HEK293 (cell line): ENCODE results near the gene HBEGF.
"Not testable (repeated sequence)": the region's sequence is repeated elsewhere in the genome, so short reads cannot be mapped to it uniquely, and the experiment has no call there.

Experiments used
- CTCF ChIA-PET: fragments of 350-600 bp; formaldehyde crosslinking; extraction: SDS; loops from one replicate; lab custom pipeline; 2021; ENCODE audit warnings: antibody characterized with exemption; lab: Yijun Ruan, JAX
- POLR2A ChIA-PET: fragments of 300-600 bp; formaldehyde crosslinking; extraction: SDS; loops from one replicate; lab custom pipeline; 2020; ENCODE audit warnings: antibody characterized with exemption, inconsistent platforms; lab: Yijun Ruan, JAX
- H3K27ac ChIP-seq: fragments of 200-500 bp; sonication (Bioruptor generic); 2 replicates; pipeline ENCODE4 v1.5.1; 2014; ENCODE audit warnings: low read depth, low read length, control low read depth, inconsistent platforms; ENCODE audit errors: extremely low read depth
- H3K36me3 ChIP-seq, 2 experiments: fragments of 200-500 bp in 1 of 2; sonication (Bioruptor generic) in 1 of 2; 1 replicate in 1 of 2; 2 replicates in 1 of 2; pipeline ENCODE4 v1.5.1; 2014 to 2017; ENCODE audit warnings: inconsistent platforms in 2 of 2, low read length in 2 of 2; ENCODE audit not compliant: control insufficient read depth in 2 of 2, insufficient read depth in 1 of 2
- H3K4me1 ChIP-seq: fragments of 200-500 bp; sonication (Bioruptor generic); 2 replicates; pipeline ENCODE4 v1.5.1; 2014; ENCODE audit warnings: mild to moderate bottlenecking, low read length, inconsistent platforms; ENCODE audit not compliant: control insufficient read depth, insufficient read depth
- H3K4me3 ChIP-seq: 2 replicates; pipeline ENCODE4 v1.5.1; 2011; ENCODE audit warnings: low read depth, mild to moderate bottlenecking, control low read depth, low read length, moderate library complexity
- H3K9me3 ChIP-seq: fragments of 200-500 bp; sonication (Bioruptor generic); 2 replicates; pipeline ENCODE4 v1.5.1; 2014; ENCODE audit warnings: low read depth, low read length, inconsistent platforms; ENCODE audit not compliant: control insufficient read depth, insufficient read depth
- EGR2 ChIP-seq: fragments of 450-650 bp; formaldehyde crosslinking; IDR thresholded peaks from 2 replicates; pipeline ENCODE4 v1.5.1; 2016; ENCODE audit warnings: low read depth, missing biosample characterization, missing genetic modification characterization
- GLIS1 ChIP-seq: fragments of 450-650 bp; formaldehyde crosslinking; IDR thresholded peaks from 2 replicates; pipeline ENCODE4 v1.5.1; 2016; ENCODE audit warnings: missing biosample characterization, missing genetic modification characterization
- TCF7L2 ChIP-seq: IDR thresholded peaks from 2 replicates; pipeline ENCODE4 v1.6.1; 2011; ENCODE audit warnings: low read depth, mild to moderate bottlenecking, inconsistent platforms, low read length, moderate library complexity, borderline replicate concordance
- ZBTB7A ChIP-seq: fragments of 450-650 bp; formaldehyde crosslinking; IDR thresholded peaks from 2 replicates; pipeline ENCODE4 v1.5.1; 2016; ENCODE audit warnings: low read depth, missing biosample characterization, missing genetic modification characterization
- ZFHX2 ChIP-seq: fragments of 450-650 bp; formaldehyde crosslinking; conservative IDR thresholded peaks from 2 replicates; pipeline ENCODE4 v1.5.1; 2016; ENCODE audit warnings: missing biosample characterization, missing genetic modification characterization
- ZNF175 ChIP-seq: fragments of 450-650 bp; formaldehyde crosslinking; IDR thresholded peaks from 2 replicates; pipeline ENCODE4 v1.5.1; 2016; ENCODE audit warnings: missing biosample characterization, missing genetic modification characterization
- ZNF214 ChIP-seq: fragments of 450-650 bp; formaldehyde crosslinking; IDR thresholded peaks from 2 replicates; pipeline ENCODE4 v1.5.1; 2017; ENCODE audit warnings: missing biosample characterization, mild to moderate bottlenecking, missing genetic modification characterization, borderline replicate concordance
- ZNF302 ChIP-seq: fragments of 450-650 bp; formaldehyde crosslinking; IDR thresholded peaks from 2 replicates; pipeline ENCODE4 v1.5.1; 2016; ENCODE audit warnings: missing biosample characterization, missing genetic modification characterization, low read depth
- ZNF404 ChIP-seq: fragments of 450-650 bp; formaldehyde crosslinking; IDR thresholded peaks from 2 replicates; pipeline ENCODE4 v1.5.1; 2017; ENCODE audit warnings: missing biosample characterization, missing genetic modification characterization
- ZNF423 ChIP-seq: fragments of 450-650 bp; formaldehyde crosslinking; IDR thresholded peaks from 2 replicates; pipeline ENCODE4 v1.5.1; 2016; ENCODE audit warnings: missing biosample characterization, missing genetic modification characterization
- ZNF510 ChIP-seq: fragments of 450-650 bp; formaldehyde crosslinking; IDR thresholded peaks from 2 replicates; pipeline ENCODE4 v1.5.1; 2018; ENCODE audit warnings: mild to moderate bottlenecking, missing genetic modification characterization, missing biosample characterization; ENCODE audit not compliant: insufficient replicate concordance
- ZNF560 ChIP-seq: fragments of 450-650 bp; formaldehyde crosslinking; IDR thresholded peaks from 2 replicates; pipeline ENCODE4 v1.5.1; 2017; ENCODE audit warnings: missing biosample characterization, missing genetic modification characterization, borderline replicate concordance
- ZNF747 ChIP-seq: fragments of 450-650 bp; formaldehyde crosslinking; IDR thresholded peaks from 2 replicates; pipeline ENCODE4 v1.5.1; 2016; ENCODE audit warnings: missing biosample characterization, missing genetic modification characterization
- TF ChIP-seq, protein P1 (sequence below): fragments of 450-650 bp; formaldehyde crosslinking; IDR thresholded peaks from 2 replicates; pipeline ENCODE4 v1.5.1; 2016; ENCODE audit warnings: missing biosample characterization, missing genetic modification characterization
- TF ChIP-seq, protein P2 (sequence below): fragments of 450-650 bp; formaldehyde crosslinking; IDR thresholded peaks from 2 replicates; pipeline ENCODE4 v1.5.1; 2016; ENCODE audit warnings: missing biosample characterization, missing genetic modification characterization

Gene HBEGF

DNA sequence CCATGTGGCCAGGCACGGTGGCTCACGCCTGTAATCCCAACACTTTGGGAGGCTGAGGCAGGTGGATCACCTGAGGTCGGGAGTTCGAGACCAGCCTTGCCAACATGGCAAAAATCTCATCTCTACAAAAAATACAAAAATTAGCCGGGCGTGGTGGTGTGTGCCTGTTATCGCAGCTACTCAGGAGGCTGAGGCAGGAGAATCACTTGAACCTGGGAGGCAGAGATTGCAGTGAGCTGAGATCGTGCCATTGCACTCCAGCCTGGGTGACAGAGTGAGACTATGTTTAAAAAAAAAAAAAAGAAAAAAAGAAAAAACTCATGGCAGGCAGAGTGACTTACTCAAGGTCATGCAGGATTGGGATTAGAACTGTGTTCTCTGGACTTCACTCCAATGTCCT, 2.6 kb downstream of the HBEGF start:
- H3K4me3 ChIP-seq, H3K27ac ChIP-seq, H3K9me3 ChIP-seq, H3K4me1 ChIP-seq, POLR2A ChIA-PET: not testable (repeated sequence)
- H3K36me3 ChIP-seq, result peaks cover 0 to 19% of the 10 kb centered on the region in 2 experiments; a peak in 1 of 3 replicates
- CTCF ChIA-PET, result interaction anchor here (0.6 to 17.1 kb wide), 11 partner anchors 7 to 102 kb away, joined by 3 to 660 read pairs (median 12); partner anchors contain the start of genes PFDN1 and SLC4A9
- TF ChIP-seq, protein P1, sequence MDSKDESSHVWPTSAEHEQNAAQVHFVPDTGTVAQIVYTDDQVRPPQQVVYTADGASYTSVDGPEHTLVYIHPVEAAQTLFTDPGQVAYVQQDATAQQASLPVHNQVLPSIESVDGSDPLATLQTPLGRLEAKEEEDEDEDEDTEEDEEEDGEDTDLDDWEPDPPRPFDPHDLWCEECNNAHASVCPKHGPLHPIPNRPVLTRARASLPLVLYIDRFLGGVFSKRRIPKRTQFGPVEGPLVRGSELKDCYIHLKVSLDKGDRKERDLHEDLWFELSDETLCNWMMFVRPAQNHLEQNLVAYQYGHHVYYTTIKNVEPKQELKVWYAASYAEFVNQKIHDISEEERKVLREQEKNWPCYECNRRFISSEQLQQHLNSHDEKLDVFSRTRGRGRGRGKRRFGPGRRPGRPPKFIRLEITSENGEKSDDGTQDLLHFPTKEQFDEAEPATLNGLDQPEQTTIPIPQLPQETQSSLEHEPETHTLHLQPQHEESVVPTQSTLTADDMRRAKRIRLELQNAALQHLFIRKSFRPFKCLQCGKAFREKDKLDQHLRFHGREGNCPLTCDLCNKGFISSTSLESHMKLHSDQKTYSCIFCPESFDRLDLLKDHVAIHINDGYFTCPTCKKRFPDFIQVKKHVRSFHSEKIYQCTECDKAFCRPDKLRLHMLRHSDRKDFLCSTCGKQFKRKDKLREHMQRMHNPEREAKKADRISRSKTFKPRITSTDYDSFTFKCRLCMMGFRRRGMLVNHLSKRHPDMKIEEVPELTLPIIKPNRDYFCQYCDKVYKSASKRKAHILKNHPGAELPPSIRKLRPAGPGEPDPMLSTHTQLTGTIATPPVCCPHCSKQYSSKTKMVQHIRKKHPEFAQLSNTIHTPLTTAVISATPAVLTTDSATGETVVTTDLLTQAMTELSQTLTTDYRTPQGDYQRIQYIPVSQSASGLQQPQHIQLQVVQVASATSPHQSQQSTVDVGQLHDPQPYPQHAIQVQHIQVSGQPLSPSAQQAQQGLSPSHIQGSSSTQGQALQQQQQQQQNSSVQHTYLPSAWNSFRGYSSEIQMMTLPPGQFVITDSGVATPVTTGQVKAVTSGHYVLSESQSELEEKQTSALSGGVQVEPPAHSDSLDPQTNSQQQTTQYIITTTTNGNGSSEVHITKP, result peak; percentile 42

DNA sequence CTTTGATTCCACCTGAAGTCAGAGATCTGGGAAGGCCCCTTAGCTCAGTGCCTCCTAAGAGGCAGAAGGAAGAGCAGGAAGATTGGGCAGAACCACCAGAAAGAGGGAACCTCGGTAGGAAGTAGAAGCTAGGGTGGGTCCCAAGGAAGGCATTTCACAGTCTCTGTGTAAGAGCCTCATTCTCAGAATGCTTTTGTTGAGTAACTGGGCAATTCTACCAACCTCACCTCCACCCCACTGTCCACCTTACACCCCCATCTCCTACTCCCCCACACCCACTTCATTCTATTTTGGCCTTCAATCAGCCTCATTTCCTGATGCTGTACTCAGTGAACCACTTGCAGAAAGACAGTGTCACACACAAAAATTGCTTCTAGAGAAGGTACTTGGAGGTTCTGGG, 3.5 kb downstream of the HBEGF start:
- CTCF ChIA-PET, result interaction anchor here (0.7 to 17.1 kb wide), 5 partner anchors 9 to 101 kb away, joined by 3 to 660 read pairs (median 4); no protein-coding TSS in a partner anchor
- no peak for TF ChIP-seq ZBTB7A (tag by site-specific recombination)
- 0 out of 2 replicates have a peak, but pooled peaks have one; percentile 26 for TF ChIP-seq ZFHX2
- no peak for TF ChIP-seq GLIS1 (tag by site-specific recombination)
- TF ChIP-seq ZNF560 (tag by site-specific recombination), result no peak
- TF ChIP-seq TCF7L2, result no peak
- TF ChIP-seq ZNF302 (tag by site-specific recombination), result no peak
- TF ChIP-seq ZNF423 (tag by site-specific recombination), result no peak
- no peak for TF ChIP-seq ZNF510
- TF ChIP-seq, protein P1, result peak; percentile 63
- TF ChIP-seq ZNF747, result no peak
- TF ChIP-seq ZNF175, result no peak
- TF ChIP-seq EGR2 (tag by site-specific recombination), result peak; percentile 42; the same call in 1 of the 2 replicates
- TF ChIP-seq, protein P2, sequence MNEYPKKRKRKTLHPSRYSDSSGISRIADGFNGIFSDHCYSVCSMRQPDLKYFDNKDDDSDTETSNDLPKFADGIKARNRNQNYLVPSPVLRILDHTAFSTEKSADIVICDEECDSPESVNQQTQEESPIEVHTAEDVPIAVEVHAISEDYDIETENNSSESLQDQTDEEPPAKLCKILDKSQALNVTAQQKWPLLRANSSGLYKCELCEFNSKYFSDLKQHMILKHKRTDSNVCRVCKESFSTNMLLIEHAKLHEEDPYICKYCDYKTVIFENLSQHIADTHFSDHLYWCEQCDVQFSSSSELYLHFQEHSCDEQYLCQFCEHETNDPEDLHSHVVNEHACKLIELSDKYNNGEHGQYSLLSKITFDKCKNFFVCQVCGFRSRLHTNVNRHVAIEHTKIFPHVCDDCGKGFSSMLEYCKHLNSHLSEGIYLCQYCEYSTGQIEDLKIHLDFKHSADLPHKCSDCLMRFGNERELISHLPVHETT (tag by site-specific recombination), result no peak
- TF ChIP-seq ZNF214 (tag by site-specific recombination), result no peak
- no peak for TF ChIP-seq ZNF404 (tag by site-specific recombination)
- TF ChIP-seq, all 188 proteins: peak for 3
- H3K4me1 ChIP-seq, result no peaks in the 10 kb centered on the region
- H3K9me3 ChIP-seq, result no peaks in the 10 kb centered on the region
- POLR2A ChIA-PET, result no interaction called here
- no peak overlapping the region for H3K27ac ChIP-seq
- H3K4me3 ChIP-seq, result no peak overlapping the region
- H3K36me3 ChIP-seq, result peaks cover 0 to 19% of the 10 kb centered on the region in 2 experiments; a peak in 1 of 3 replicates
